Measurements from ENCODE around the gene KIF3B. TPM values are rescaled to one million over a fixed set of nuclear protein-coding genes. Genes with fewer than 3 reads are reported as not detected.

Gene KIF3B
- total and polyA plus RNA-seq, 2 donors (not counting 1 experiment from before 2014, with no cell fraction given): 12.7 to 17.5 TPM

- H3K4me1 Mint-ChIP-seq: peaks cover 3% of the 10 kb centered on the region
- no CpG with 5 or more reads among the region's 6 CpGs for WGBS (ENCODE audit: insufficient coverage)
- peaks cover 8% of the 10 kb centered on the region for H3K79me2 ChIP-seq (ENCODE audit: control insufficient read depth, insufficient read depth, low read length)
- peaks cover 5% of the 10 kb centered on the region for H4K20me1 ChIP-seq (ENCODE audit: control insufficient read depth, insufficient read depth, low read length, poor library complexity, severe bottlenecking)
- no peak overlapping the region for H3K4me3 Mint-ChIP-seq
- H3K4me1 ChIP-seq (ENCODE audit: control insufficient read depth in 2 of 2, insufficient read depth in 2 of 2, low read length in 2 of 2): no peaks in the 10 kb centered on the region
- DNase-seq (no peak), ATAC-seq (ENCODE audit: low read depth) (no peak)
- H3K27ac ChIP-seq (ENCODE audit: low read length in 2 of 2): no peak overlapping the region
- intact Hi-C loops (cut with micrococcal nuclease): no loop called here
- POLR2A ChIA-PET: no interaction called here
- H3K9ac ChIP-seq (ENCODE audit: low read length): no peak overlapping the region
- no peak overlapping the region for H3K4me2 ChIP-seq (replicated peaks; ENCODE audit: low read depth, low read length, poor library complexity, severe bottlenecking)
- no peaks in the 10 kb centered on the region for H3K9me3 ChIP-seq (ENCODE audit: control extremely low read depth in 1 of 3, control insufficient read depth in 2 of 3, insufficient read depth in 1 of 3, low read length in 2 of 3)
- CTCF ChIA-PET: no interaction called here
- H3K27me3 Mint-ChIP-seq: no peaks in the 10 kb centered on the region
- H3K27ac Mint-ChIP-seq: no peak overlapping the region
- TF ChIP-seq CTCF (IDR thresholded peaks at IDR 0.05): no peak
- TF ChIP-seq EZH2 (IDR thresholded peaks at IDR 0.05; ENCODE audit: borderline replicate concordance, insufficient read depth, low read depth, low read length, poor library complexity, severe bottlenecking): no peak
- peaks cover 2 to 48% of the 10 kb centered on the region in 2 experiments for H3K36me3 ChIP-seq (replicated peaks in 1 of 2; ENCODE audit: control extremely low read depth in 1 of 2, control insufficient read depth in 1 of 2, extremely low read depth in 1 of 2, insufficient read depth in 2 of 2, low read length in 1 of 2)
- no peak overlapping the region for H2AFZ ChIP-seq (ENCODE audit: insufficient read depth, low read depth, low read length, poor library complexity, severe bottlenecking)
- no peaks in the 10 kb centered on the region for H3K9me3 Mint-ChIP-seq (ENCODE audit: insufficient read depth)
- no peak overlapping the region for H3K4me3 ChIP-seq (ENCODE audit: control extremely low read depth in 1 of 5, extremely low read depth in 1 of 5, insufficient read depth in 1 of 5, low read depth in 2 of 5, low read length in 4 of 5)
- H3K27me3 ChIP-seq (replicated peaks in 1 of 4; ENCODE audit: control extremely low read depth in 1 of 4, control insufficient read depth in 3 of 4, insufficient read depth in 4 of 4, low read length in 3 of 4): no peaks in the 10 kb centered on the region
Observed at GRCh38 chr20:32319100-32319499, 41.6 kb downstream of the KIF3B start.

DNA sequence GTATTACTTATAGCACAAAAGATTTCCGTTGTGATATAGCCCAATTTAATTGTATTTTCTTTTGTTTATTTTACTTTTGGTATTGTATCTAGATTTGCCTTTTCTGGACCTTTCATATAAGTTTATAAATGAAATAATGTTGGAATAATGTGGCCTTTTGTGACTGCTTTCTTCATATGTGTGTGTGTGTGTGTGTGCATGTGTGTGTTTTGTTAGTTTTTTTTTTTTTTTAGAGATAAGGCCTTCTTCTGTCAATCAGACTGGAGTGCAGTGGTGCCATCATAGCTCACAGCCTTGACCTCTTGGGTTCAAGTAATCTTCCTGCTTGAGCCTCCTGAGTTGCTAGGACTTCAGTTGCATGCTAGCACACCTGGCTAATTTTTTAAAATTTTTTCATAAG lies 42.9 kb downstream of the KIF3B start:
- TF ChIP-seq EZH2 (IDR thresholded peaks at IDR 0.05; ENCODE audit: borderline replicate concordance, insufficient read depth, low read depth, low read length, poor library complexity, severe bottlenecking) (no peak), CTCF (IDR thresholded peaks at IDR 0.05) (no peak)
- no peak overlapping the region for H3K4me2 ChIP-seq (replicated peaks; ENCODE audit: low read depth, low read length, poor library complexity, severe bottlenecking)
- ChIA-PET CTCF (no interaction called here), POLR2A (no interaction called here)
- no peak overlapping the region for H3K27ac ChIP-seq (ENCODE audit: low read length in 2 of 2)
- H2AFZ ChIP-seq (ENCODE audit: insufficient read depth, low read depth, low read length, poor library complexity, severe bottlenecking): no peak overlapping the region
- DNase-seq (no peak), ATAC-seq (ENCODE audit: low read depth) (no peak)
- no peak overlapping the region for H3K27ac Mint-ChIP-seq
- no peak overlapping the region for H3K9ac ChIP-seq (ENCODE audit: low read length)
- no peaks in the 10 kb centered on the region for H3K9me3 Mint-ChIP-seq (ENCODE audit: insufficient read depth)
- no CpG with 5 or more reads among the region's 1 CpG for WGBS (ENCODE audit: insufficient coverage)
- no peaks in the 10 kb centered on the region for H3K27me3 ChIP-seq (replicated peaks in 1 of 4; ENCODE audit: control extremely low read depth in 1 of 4, control insufficient read depth in 3 of 4, insufficient read depth in 4 of 4, low read length in 3 of 4)
- no peak overlapping the region for H3K4me3 Mint-ChIP-seq
- no peaks in the 10 kb centered on the region for H3K4me1 ChIP-seq (ENCODE audit: control insufficient read depth in 2 of 2, insufficient read depth in 2 of 2, low read length in 2 of 2)
- no peaks in the 10 kb centered on the region for H3K9me3 ChIP-seq (ENCODE audit: control extremely low read depth in 1 of 3, control insufficient read depth in 2 of 3, insufficient read depth in 1 of 3, low read length in 2 of 3)
- H3K4me1 Mint-ChIP-seq: peaks cover 3% of the 10 kb centered on the region
- H3K79me2 ChIP-seq (ENCODE audit: control insufficient read depth, insufficient read depth, low read length): no peaks in the 10 kb centered on the region
- H3K4me3 ChIP-seq (ENCODE audit: control extremely low read depth in 1 of 5, extremely low read depth in 1 of 5, insufficient read depth in 1 of 5, low read depth in 2 of 5, low read length in 4 of 5): no peak overlapping the region
- H3K27me3 Mint-ChIP-seq: no peaks in the 10 kb centered on the region
- intact Hi-C loops (cut with micrococcal nuclease): no loop called here
- H3K36me3 ChIP-seq (replicated peaks in 1 of 2; ENCODE audit: control extremely low read depth in 1 of 2, control insufficient read depth in 1 of 2, extremely low read depth in 1 of 2, insufficient read depth in 2 of 2, low read length in 1 of 2): peaks cover 2 to 40% of the 10 kb centered on the region in 2 experiments
- no peaks in the 10 kb centered on the region for H4K20me1 ChIP-seq (ENCODE audit: control insufficient read depth, insufficient read depth, low read length, poor library complexity, severe bottlenecking)

Measured in B cell (primary cell).